Ishikawa (cell line): ENCODE measurements around the gene ZBTB47.

Experiments
- CEBPB ChIP-seq: IDR thresholded peaks from 2 replicates; pipeline ENCODE4 v1.6.1; 2012
- CREB1 ChIP-seq: IDR thresholded peaks from 2 replicates; pipeline ENCODE4 v1.6.1; 2012; ENCODE audit warnings: low read depth
- EGR1 ChIP-seq: IDR thresholded peaks from 2 replicates; pipeline ENCODE4 v1.6.1; 2012
- EP300 ChIP-seq: IDR thresholded peaks from 2 replicates; pipeline ENCODE4 v1.6.1; 2012; ENCODE audit warnings: borderline replicate concordance
- FOXM1 ChIP-seq: IDR thresholded peaks from 2 replicates; pipeline ENCODE4 v1.6.1; 2012; ENCODE audit warnings: low read depth, borderline replicate concordance
- NFIC ChIP-seq: IDR thresholded peaks from 2 replicates; pipeline ENCODE4 v1.6.1; 2012
- RAD21 ChIP-seq: IDR thresholded peaks from 2 replicates; pipeline ENCODE4 v1.6.1; 2012; ENCODE audit warnings: low read depth
- TAF1 ChIP-seq: IDR thresholded peaks from 2 replicates; pipeline ENCODE4 v1.6.1; 2012; ENCODE audit warnings: low read depth, mild to moderate bottlenecking
- TCF12 ChIP-seq: IDR thresholded peaks from 2 replicates; pipeline ENCODE4 v1.6.1; 2012; ENCODE audit warnings: low read depth
- TEAD4 ChIP-seq: IDR thresholded peaks from 2 replicates; pipeline ENCODE4 v1.6.1; 2012
- YY1 ChIP-seq: IDR thresholded peaks from 2 replicates; pipeline ENCODE4 v1.6.1; 2012; ENCODE audit warnings: low read depth
- ZBTB7A ChIP-seq: IDR thresholded peaks from 2 replicates; pipeline ENCODE4 v1.6.1; 2012; ENCODE audit warnings: low read depth
- TF ChIP-seq, protein P1 (sequence below): IDR thresholded peaks from 2 replicates; pipeline ENCODE4 v1.6.1; 2012
- TF ChIP-seq, protein P2 (sequence below): IDR thresholded peaks from 2 replicates; pipeline ENCODE4 v1.6.1; 2012; ENCODE audit warnings: low read depth, mild to moderate bottlenecking
- TF ChIP-seq, protein P3 (sequence below): IDR thresholded peaks from 2 replicates; pipeline ENCODE4 v1.6.1; 2012

Gene ZBTB47

DNA sequence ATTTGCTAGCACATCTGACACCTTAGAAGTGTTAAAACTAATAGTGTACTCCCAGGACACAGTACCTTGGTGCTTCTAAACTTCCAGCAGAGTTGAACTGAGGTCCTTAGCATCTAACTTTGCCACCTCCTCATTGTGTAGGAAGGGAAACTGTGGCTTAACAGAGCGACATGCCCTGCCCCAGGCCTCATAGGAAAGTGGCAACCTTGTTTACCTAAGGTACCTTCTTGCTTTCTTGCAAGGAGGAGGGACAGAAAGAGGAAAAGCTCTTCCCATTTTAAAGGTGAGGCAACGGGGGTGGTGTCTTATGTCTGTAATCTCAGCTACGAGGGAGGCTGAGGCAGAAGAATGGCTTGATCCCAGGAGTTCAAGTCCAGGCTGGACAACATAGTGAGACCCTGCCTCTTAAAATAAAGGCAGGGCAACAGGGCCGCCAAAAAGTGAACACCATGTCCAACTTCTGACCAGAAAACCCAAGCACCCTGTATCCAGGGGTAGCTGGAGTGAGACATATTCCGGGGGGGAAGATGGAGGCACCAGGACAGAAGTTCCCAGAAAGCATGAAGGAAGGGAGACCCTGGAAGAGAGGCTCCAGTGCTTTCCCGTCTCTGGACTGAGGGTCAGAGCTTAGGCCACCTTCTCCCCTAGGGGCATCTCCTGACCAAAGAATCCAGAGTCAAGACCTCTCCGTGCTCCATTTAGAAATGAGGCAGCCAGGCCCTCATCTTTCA, 31.3 kb downstream of the ZBTB47 start:
- TF ChIP-seq, protein P1, sequence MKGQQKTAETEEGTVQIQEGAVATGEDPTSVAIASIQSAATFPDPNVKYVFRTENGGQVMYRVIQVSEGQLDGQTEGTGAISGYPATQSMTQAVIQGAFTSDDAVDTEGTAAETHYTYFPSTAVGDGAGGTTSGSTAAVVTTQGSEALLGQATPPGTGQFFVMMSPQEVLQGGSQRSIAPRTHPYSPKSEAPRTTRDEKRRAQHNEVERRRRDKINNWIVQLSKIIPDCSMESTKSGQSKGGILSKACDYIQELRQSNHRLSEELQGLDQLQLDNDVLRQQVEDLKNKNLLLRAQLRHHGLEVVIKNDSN: no peak
- no peak for TF ChIP-seq EGR1
- no peak for TF ChIP-seq TEAD4
- TF ChIP-seq ZBTB7A: no peak
- no peak for TF ChIP-seq TAF1
- TF ChIP-seq FOXM1: no peak
- TF ChIP-seq CEBPB: no peak
- TF ChIP-seq NFIC: no peak
- TF ChIP-seq, protein P2, sequence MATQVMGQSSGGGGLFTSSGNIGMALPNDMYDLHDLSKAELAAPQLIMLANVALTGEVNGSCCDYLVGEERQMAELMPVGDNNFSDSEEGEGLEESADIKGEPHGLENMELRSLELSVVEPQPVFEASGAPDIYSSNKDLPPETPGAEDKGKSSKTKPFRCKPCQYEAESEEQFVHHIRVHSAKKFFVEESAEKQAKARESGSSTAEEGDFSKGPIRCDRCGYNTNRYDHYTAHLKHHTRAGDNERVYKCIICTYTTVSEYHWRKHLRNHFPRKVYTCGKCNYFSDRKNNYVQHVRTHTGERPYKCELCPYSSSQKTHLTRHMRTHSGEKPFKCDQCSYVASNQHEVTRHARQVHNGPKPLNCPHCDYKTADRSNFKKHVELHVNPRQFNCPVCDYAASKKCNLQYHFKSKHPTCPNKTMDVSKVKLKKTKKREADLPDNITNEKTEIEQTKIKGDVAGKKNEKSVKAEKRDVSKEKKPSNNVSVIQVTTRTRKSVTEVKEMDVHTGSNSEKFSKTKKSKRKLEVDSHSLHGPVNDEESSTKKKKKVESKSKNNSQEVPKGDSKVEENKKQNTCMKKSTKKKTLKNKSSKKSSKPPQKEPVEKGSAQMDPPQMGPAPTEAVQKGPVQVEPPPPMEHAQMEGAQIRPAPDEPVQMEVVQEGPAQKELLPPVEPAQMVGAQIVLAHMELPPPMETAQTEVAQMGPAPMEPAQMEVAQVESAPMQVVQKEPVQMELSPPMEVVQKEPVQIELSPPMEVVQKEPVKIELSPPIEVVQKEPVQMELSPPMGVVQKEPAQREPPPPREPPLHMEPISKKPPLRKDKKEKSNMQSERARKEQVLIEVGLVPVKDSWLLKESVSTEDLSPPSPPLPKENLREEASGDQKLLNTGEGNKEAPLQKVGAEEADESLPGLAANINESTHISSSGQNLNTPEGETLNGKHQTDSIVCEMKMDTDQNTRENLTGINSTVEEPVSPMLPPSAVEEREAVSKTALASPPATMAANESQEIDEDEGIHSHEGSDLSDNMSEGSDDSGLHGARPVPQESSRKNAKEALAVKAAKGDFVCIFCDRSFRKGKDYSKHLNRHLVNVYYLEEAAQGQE: no peak
- TF ChIP-seq YY1: no peak
- TF ChIP-seq CREB1: no peak
- TF ChIP-seq RAD21: no peak
- TF ChIP-seq, protein P3, sequence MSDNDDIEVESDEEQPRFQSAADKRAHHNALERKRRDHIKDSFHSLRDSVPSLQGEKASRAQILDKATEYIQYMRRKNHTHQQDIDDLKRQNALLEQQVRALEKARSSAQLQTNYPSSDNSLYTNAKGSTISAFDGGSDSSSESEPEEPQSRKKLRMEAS: no peak

DNA sequence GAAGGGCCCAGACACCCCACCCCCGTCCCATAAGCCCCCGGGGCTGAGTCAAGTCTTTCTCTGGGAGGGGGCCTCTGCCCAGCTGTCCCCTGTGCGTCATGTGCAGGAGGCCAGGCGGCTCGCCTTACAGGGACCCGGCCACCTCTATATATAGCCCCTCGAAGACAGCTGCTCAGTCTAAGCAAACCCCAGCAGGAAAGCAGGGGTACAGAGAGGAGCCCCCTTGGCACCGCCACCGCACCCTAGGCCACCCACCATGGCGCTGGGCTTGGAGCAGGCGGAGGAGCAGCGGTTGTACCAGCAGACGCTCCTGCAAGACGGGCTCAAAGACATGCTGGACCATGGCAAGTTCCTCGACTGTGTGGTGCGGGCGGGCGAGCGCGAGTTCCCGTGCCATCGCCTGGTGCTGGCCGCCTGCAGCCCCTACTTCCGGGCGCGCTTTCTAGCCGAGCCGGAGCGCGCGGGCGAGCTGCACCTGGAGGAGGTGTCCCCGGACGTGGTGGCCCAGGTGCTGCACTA, 31.9 kb downstream of the ZBTB47 start, which contains the start of gene KLHL40:
Gene KLHL40, plus strand, starts transcription at position 175 of the 519 bp plus-strand sequence. Its CDS starts 82 bp downstream, at position 257.
- no peak for TF ChIP-seq EGR1
- no peak for TF ChIP-seq ZBTB7A
- TF ChIP-seq CEBPB: no peak
- TF ChIP-seq, protein P1: no peak
- TF ChIP-seq CREB1: no peak
- no peak for TF ChIP-seq RAD21
- no peak for TF ChIP-seq YY1
- no peak for TF ChIP-seq FOXM1
- no peak for TF ChIP-seq TCF12
- TF ChIP-seq, protein P2: no peak
- no peak for TF ChIP-seq EP300
- no peak for TF ChIP-seq NFIC
- TF ChIP-seq TEAD4: no peak
- no peak for TF ChIP-seq TAF1
- TF ChIP-seq, protein P3: no peak

DNA sequence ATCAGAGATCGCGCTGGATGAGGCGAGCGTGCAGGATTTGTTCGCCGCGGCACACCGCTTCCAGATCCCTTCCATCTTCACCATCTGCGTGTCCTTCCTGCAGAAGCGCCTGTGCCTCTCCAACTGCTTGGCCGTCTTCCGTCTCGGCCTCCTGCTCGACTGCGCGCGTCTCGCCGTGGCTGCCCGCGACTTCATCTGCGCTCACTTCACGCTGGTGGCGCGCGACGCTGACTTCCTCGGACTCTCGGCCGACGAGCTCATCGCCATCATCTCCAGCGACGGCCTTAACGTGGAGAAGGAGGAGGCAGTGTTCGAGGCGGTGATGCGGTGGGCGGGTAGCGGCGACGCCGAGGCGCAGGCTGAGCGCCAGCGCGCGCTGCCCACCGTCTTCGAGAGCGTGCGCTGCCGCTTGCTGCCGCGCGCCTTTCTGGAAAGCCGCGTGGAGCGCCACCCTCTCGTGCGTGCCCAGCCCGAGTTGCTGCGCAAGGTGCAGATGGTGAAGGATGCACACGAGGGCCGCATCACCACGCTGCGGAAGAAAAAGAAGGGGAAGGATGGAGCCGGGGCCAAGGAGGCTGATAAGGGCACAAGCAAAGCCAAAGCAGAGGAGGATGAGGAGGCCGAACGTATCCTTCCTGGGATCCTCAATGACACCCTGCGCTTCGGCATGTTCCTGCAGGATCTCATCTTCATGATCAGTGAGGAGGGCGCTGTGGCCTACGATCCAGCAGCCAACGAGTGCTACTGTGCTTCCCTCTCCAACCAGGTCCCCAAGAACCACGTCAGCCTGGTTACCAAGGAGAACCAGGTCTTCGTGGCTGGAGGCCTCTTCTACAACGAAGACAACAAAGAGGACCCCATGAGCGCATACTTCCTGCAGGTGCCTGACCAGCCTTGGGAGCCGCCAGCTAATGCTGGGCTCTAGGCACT, 32.7 kb downstream of the ZBTB47 start:
- TF ChIP-seq ZBTB7A (no peak), EP300 (no peak)
- TF ChIP-seq, protein P2: no peak
- TF ChIP-seq, protein P3: no peak
